Activated naive CD4-positive, alpha-beta T cell treated with anti-CD3 and anti-CD28 coated beads, Interleukin-2, amount 10 ng/mL, durations not matched to agents 5 hours and 36 hours (primary cell): Measurements from ENCODE around the gene AK1. TPM values are rescaled to one million over a fixed set of nuclear protein-coding genes. Genes with fewer than 3 reads are reported as not detected.

ENCODE experiments used
- microRNA-seq: library from miRNA; unstranded; fragments of <30 nt; microRNA quantifications from one replicate; pipeline ENCODE4 v1.2.0, GENCODE V29; 2022; ENCODE audit warnings: borderline microRNAs expressed, borderline replicate concordance
- total RNA-seq, 2 experiments: library from RNA; stranded (reverse); gene quantifications; one replicate each; pipeline ENCODE4 v1.2.3, GENCODE V29; 2021

AK1 gene, protein sequence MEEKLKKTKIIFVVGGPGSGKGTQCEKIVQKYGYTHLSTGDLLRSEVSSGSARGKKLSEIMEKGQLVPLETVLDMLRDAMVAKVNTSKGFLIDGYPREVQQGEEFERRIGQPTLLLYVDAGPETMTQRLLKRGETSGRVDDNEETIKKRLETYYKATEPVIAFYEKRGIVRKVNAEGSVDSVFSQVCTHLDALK
- 10 to 100 TPM; 65.7 to 83.0 TPM for total RNA-seq

DNA sequence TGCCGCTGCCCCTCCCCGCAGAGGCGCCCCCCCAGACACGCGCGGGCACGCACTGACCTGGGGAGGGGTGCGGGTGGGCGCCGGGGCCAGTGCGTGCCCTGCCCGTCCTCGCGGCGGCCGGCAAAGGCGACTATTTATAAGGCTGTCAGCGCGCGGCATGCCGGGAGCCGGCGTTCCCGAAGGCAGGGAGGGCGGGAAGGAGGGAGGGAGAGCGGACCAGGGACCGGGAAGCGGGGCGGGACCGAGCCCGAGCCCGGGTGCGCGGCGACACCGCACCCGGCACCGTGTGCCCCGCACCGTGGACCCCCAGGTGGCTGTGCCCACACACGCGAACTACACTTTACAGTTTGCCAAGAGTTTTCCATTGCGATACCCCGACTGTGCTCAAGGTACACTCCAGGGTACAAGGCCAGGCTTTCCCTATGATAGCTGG, at the start of gene AK1:
Gene AK1 (minus strand): TSS at position 110 of the 433 bp plus-strand sequence. CDS start 3,058 bp downstream, outside the sequence.

GRCh38 chr9:127916720-127917581, 39.5 kb upstream of the AK1 start, which contains the start of gene ST6GALNAC4:
Gene ST6GALNAC4, minus strand, starts transcription at chr9:127917041. Its CDS starts 622 bp downstream, at chr9:127916419.

GRCh38 chr9:127899128-127899943, 21.9 kb upstream of the AK1 start, which contains the start of gene ST6GALNAC6:
Gene ST6GALNAC6, minus strand, starts transcription at chr9:127899603. Its CDS starts 1,622 bp downstream, at chr9:127897981.

GRCh38 chr9:127854184-127854806, 23.2 kb downstream of the AK1 start, which contains the start of gene ENG:
Gene ENG, minus strand, starts transcription at chr9:127854658. Its CDS starts 303 bp downstream, at chr9:127854355.

Small RNAs within 50 kb of the gene (microRNA-seq; reads per million reads assigned to microRNA genes)
- not detected for gene MIR4672

Other genes with a start within 250 kb of the AK1 start
- under 1 TPM in 1 of 2 experiments, not detected in 1; 0.40 TPM for gene CFAP157, start 170.7 kb downstream of the AK1 start, total RNA-seq
- 1 to 10 TPM; 8.3 to 9.0 TPM for gene PTRH1, start 162.0 kb downstream of the AK1 start, total RNA-seq
- gene TTC16, start 161.6 kb downstream of the AK1 start, total RNA-seq: 1 to 10 TPM; 2.9 to 4.3 TPM
- 10 to 100 TPM; 18.4 to 20.1 TPM for gene TOR2A, start 142.4 kb downstream of the AK1 start, total RNA-seq
- gene SH2D3C, start 99.0 kb downstream of the AK1 start, total RNA-seq: 10 to 100 TPM; 70.4 to 70.6 TPM
- 100 to 1,000 TPM in 1 of 2 experiments, 10 to 100 TPM in 1; 95.2 to 102 TPM for gene CDK9, start 91.6 kb downstream of the AK1 start, total RNA-seq
- 10 to 100 TPM; 73.4 to 77.3 TPM for gene FPGS, start 74.8 kb downstream of the AK1 start, total RNA-seq
- 10 to 100 TPM; 18.3 TPM for gene ENG, start 23.0 kb downstream of the AK1 start, total RNA-seq
- gene ST6GALNAC6, start 21.9 kb upstream of the AK1 start, total RNA-seq: 100 to 1,000 TPM; 119 to 129 TPM
- 10 to 100 TPM; 29.6 to 32.1 TPM for gene ST6GALNAC4, start 39.4 kb upstream of the AK1 start, total RNA-seq
- 1 to 10 TPM; 1.0 to 1.2 TPM for gene PIP5KL1, start 53.1 kb upstream of the AK1 start, total RNA-seq
- gene DPM2, start 60.2 kb upstream of the AK1 start, total RNA-seq: 10 to 100 TPM; 59.0 to 60.3 TPM
- gene EEIG1, start 103.3 kb upstream of the AK1 start, total RNA-seq: 100 to 1,000 TPM; 405 to 422 TPM
- 10 to 100 TPM; 11.0 to 12.9 TPM for gene NAIF1, start 189.6 kb upstream of the AK1 start, total RNA-seq
- gene SLC25A25, start 190.6 kb upstream of the AK1 start, total RNA-seq: 10 to 100 TPM; 15.4 to 16.0 TPM